ENCODE measurements around the gene ADRB2. TPM values are rescaled to one million over a fixed set of nuclear protein-coding genes. Genes with fewer than 3 reads are reported as not detected.

ADRB2 gene
- total RNA-seq, 2 experiments from 2014 or later, result 4.4 to 16.8 TPM

DNA sequence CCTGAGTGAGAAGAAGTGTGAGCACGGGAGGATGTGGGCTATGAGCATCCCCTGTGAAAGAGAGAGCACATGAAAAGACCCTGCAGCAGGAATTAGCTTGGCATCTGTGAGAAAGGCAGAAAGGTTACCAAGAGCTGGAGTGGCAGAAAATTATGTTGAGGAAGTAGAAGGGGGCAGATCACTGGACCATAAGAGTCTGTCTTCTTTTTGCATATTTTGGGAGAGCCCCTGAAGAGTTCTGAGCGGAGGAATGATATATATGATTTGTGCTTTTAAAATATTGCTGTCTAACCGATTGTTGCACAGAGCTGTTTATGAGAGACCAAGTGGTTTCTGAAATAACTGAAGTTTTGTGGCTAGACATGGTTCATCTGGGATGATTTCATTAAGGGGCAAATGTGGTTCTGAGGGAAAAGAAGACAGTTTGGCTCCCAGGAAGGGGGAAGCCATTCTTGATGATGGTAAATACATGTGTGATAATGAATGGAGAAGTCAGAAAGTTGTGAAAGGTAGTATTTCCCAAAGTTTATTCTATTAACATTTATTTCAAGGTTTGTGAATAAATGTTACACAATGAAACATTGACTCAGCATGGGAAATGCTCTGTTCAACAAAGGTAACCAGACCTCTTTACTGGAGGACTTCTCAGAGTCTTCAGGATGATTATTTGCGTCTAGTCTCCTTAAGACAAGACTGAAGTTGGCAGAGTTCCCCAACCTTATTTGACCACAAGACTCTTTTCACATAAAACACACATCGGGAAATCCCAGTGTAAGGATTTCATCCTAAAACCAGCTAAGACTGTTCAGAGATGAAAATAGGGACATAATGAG is 31.5 kb upstream of the ADRB2 start:
- Histone ChIP-seq H4K20me1 (ENCODE audit: insufficient read depth, low read length) (no peaks in the 10 kb centered on the region), H3K36me3 (ENCODE audit: insufficient read depth, low read length) (no peaks in the 10 kb centered on the region), H3K27ac (ENCODE audit: low read depth, low read length, poor library complexity, severe bottlenecking) (no peak overlapping the region), H3K4me2 (ENCODE audit: low read length) (no peak overlapping the region), H2AFZ (ENCODE audit: low read length) (0 out of 2 replicates have a peak overlapping the region, but pooled peaks have one; percentile 1), H3K4me3 (ENCODE audit: low read depth, low read length, poor library complexity, severe bottlenecking) (no peak overlapping the region), H3K79me2 (ENCODE audit: insufficient read depth, low read depth, low read length) (no peaks in the 10 kb centered on the region), H3K4me1 (ENCODE audit: insufficient read depth, low read length, poor library complexity, severe bottlenecking) (peaks cover 8% of the 10 kb centered on the region), H3K9me2 (ENCODE audit: insufficient read depth, low read length) (no peaks in the 10 kb centered on the region), H3K9me3 (ENCODE audit: low read length) (no peaks in the 10 kb centered on the region)
- POLR2A ChIA-PET, result interaction anchor here (0.6 to 1.3 kb wide), 3 partner anchors 10 to 56 kb away, joined by 3 to 5 read pairs (median 3); no protein-coding TSS in a partner anchor
- no TSS peak for BruUV-seq (replicated peaks)
- no peak for TF ChIP-seq EZH2phosphoT487 (IDR thresholded peaks at IDR 0.05; ENCODE audit: borderline replicate concordance, low read depth, low read length)
- TF ChIP-seq, protein P1, sequence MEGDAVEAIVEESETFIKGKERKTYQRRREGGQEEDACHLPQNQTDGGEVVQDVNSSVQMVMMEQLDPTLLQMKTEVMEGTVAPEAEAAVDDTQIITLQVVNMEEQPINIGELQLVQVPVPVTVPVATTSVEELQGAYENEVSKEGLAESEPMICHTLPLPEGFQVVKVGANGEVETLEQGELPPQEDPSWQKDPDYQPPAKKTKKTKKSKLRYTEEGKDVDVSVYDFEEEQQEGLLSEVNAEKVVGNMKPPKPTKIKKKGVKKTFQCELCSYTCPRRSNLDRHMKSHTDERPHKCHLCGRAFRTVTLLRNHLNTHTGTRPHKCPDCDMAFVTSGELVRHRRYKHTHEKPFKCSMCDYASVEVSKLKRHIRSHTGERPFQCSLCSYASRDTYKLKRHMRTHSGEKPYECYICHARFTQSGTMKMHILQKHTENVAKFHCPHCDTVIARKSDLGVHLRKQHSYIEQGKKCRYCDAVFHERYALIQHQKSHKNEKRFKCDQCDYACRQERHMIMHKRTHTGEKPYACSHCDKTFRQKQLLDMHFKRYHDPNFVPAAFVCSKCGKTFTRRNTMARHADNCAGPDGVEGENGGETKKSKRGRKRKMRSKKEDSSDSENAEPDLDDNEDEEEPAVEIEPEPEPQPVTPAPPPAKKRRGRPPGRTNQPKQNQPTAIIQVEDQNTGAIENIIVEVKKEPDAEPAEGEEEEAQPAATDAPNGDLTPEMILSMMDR (conservative IDR thresholded peaks at IDR 0.05; ENCODE audit: low read length), result no peak
- DNase-seq (ENCODE audit: low spot score), result no peak
- intact Hi-C loops (cut with micrococcal nuclease; ENCODE audit: unreplicated experiment), result no loop called here
- CTCF ChIA-PET (ENCODE audit: unreplicated experiment), result no interaction called here

DNA sequence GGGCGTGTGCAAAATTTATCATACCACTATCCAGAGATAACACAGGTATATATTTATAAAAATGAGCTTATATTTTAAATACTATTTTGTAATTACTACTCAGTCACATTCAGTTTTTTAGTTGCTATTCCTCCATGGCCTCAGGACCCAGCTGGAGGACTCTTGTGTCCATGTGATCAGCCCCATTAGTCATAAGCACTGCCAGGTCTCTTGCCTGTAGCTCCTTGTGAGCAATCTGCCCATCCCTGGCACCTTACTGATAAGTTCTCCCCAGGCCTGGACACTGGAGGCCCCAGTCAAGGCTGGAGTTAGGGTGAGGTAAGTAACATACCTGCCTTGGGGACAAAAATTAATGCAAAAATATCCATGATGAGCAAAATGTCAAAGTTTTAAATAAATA is 29.5 kb upstream of the ADRB2 start:
- H3K4me3 ChIP-seq (ENCODE audit: low read depth, low read length, poor library complexity, severe bottlenecking), result no peak overlapping the region
- POLR2A ChIA-PET, result interaction anchor here (0.7 to 2.5 kb wide), 5 partner anchors 19 to 527 kb away, joined by 3 to 10 read pairs (median 3); no protein-coding TSS in a partner anchor
- TF ChIP-seq, protein P1 (conservative IDR thresholded peaks at IDR 0.05; ENCODE audit: low read length), result no peak
- TF ChIP-seq EZH2phosphoT487 (IDR thresholded peaks at IDR 0.05; ENCODE audit: borderline replicate concordance, low read depth, low read length), result no peak
- peaks cover 8% of the 10 kb centered on the region for H3K4me1 ChIP-seq (ENCODE audit: insufficient read depth, low read length, poor library complexity, severe bottlenecking)
- BruUV-seq (replicated peaks), result no TSS peak
- intact Hi-C loops (cut with micrococcal nuclease; ENCODE audit: unreplicated experiment), result no loop called here
- DNase-seq (ENCODE audit: low spot score), result no peak
- CTCF ChIA-PET (ENCODE audit: unreplicated experiment), result no interaction called here
- H3K4me2 ChIP-seq (ENCODE audit: low read length), result no peak overlapping the region
- no peaks in the 10 kb centered on the region for H3K9me2 ChIP-seq (ENCODE audit: insufficient read depth, low read length)
- no peak overlapping the region for H3K27ac ChIP-seq (ENCODE audit: low read depth, low read length, poor library complexity, severe bottlenecking)
- H3K9me3 ChIP-seq (ENCODE audit: low read length), result no peaks in the 10 kb centered on the region
- no peak overlapping the region for H2AFZ ChIP-seq (ENCODE audit: low read length)
- no peaks in the 10 kb centered on the region for H4K20me1 ChIP-seq (ENCODE audit: insufficient read depth, low read length)
- H3K36me3 ChIP-seq (ENCODE audit: insufficient read depth, low read length), result no peaks in the 10 kb centered on the region
- no peaks in the 10 kb centered on the region for H3K79me2 ChIP-seq (ENCODE audit: insufficient read depth, low read depth, low read length)

DNA sequence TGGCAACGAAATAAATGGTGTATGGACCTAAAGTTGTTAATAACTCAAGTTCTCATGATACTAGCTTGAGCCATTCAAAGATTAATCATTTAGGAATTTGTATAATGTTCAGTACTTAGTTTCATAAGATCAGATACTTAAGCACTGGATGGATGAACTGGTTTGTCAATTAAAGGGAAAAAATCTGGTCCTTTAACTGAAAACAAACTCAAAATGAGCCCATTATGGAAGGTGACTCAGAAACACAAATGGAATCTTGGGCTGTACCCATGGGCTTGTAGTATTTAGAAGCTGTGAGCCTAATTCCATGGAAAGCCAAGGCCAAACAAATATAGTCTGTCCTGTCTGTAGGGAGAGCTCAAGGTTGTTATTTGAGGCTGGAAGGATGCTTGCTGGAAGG is 27.6 kb upstream of the ADRB2 start:
- TF ChIP-seq EZH2phosphoT487 (IDR thresholded peaks at IDR 0.05; ENCODE audit: borderline replicate concordance, low read depth, low read length), result no peak
- TF ChIP-seq, protein P1 (conservative IDR thresholded peaks at IDR 0.05; ENCODE audit: low read length), result no peak
- no peak overlapping the region for H2AFZ ChIP-seq (ENCODE audit: low read length)
- no peaks in the 10 kb centered on the region for H3K79me2 ChIP-seq (ENCODE audit: insufficient read depth, low read depth, low read length)
- ChIA-PET POLR2A (interaction anchor here (1.1 to 2.5 kb wide), 2 partner anchors 30 to 82 kb away, joined by 3 to 10 read pairs; no protein-coding TSS in a partner anchor), CTCF (ENCODE audit: unreplicated experiment) (no interaction called here)
- no peak overlapping the region for H3K27ac ChIP-seq (ENCODE audit: low read depth, low read length, poor library complexity, severe bottlenecking)
- no peaks in the 10 kb centered on the region for H4K20me1 ChIP-seq (ENCODE audit: insufficient read depth, low read length)
- intact Hi-C loops (cut with micrococcal nuclease; ENCODE audit: unreplicated experiment), result no loop called here
- peaks cover 8% of the 10 kb centered on the region for H3K4me1 ChIP-seq (ENCODE audit: insufficient read depth, low read length, poor library complexity, severe bottlenecking)
- BruUV-seq (replicated peaks), result no TSS peak
- H3K9me2 ChIP-seq (ENCODE audit: insufficient read depth, low read length), result no peaks in the 10 kb centered on the region
- H3K9me3 ChIP-seq (ENCODE audit: low read length), result no peaks in the 10 kb centered on the region
- no peaks in the 10 kb centered on the region for H3K36me3 ChIP-seq (ENCODE audit: insufficient read depth, low read length)
- DNase-seq (ENCODE audit: low spot score), result no peak
- no peak overlapping the region for H3K4me2 ChIP-seq (ENCODE audit: low read length)
- no peak overlapping the region for H3K4me3 ChIP-seq (ENCODE audit: low read depth, low read length, poor library complexity, severe bottlenecking)
